Heart left ventricle (tissue), 13 donors: Measurements from ENCODE around the gene ZNF394.

Source experiments
- POLR2A ChIP-seq, 2 donors: fragments of 450-650 bp; IDR thresholded peaks; one replicate each; pipeline ENCODE4 v1.6.1; 2017; ENCODE audit warnings: antibody characterized with exemption in 2 of 2, mild to moderate bottlenecking in 2 of 2, moderate library complexity in 2 of 2
- TF ChIP-seq, protein P1 (sequence below), 12 donors: fragments of 200-600 bp; sonication (generic) in 4 of 12; IDR thresholded peaks; one replicate each; pipeline versions ENCODE4 v1.5.0 to v1.8.0; 2018 to 2022; ENCODE audit warnings: antibody characterized with exemption in 12 of 12, mild to moderate bottlenecking in 5 of 12
- donor health status: ischemic (EF 13 %, LVEDD 7.1; RV severe dilation, severe dysfunction).
- donor health status: DM: no; HTN: yes; CAD: no.
- donor health status: DM: no; HTN: no; CAD: no.
- donor health status: ischemic (EF 25% LVEDD 6.9; RV normal size, moderate dysfunction).
- donor health status: ischemic (EF 25% LVEDD 5.7; RV mildly dilated, moderate dysfunction).
- donor health status: ischemic (EF 35%, LVEDD 5.7; RV mildly dilated, moderate dysfunction).
- donor health status: nonischemic (EF 11% LVEDD 7.7; RV severe dilation, severe dysfunction).
- donor health status: DM: yes; HTN: yes; CAD: no.
- donor health status: PGD.
- donor health status: ischemic (EF 29% LVEDD 5.4; RV normal size, mild dysfunction).
- donor health status: nonischemic (EF 23%, LVEDD 6.1; RV moderate dilation, normal function).

DNA sequence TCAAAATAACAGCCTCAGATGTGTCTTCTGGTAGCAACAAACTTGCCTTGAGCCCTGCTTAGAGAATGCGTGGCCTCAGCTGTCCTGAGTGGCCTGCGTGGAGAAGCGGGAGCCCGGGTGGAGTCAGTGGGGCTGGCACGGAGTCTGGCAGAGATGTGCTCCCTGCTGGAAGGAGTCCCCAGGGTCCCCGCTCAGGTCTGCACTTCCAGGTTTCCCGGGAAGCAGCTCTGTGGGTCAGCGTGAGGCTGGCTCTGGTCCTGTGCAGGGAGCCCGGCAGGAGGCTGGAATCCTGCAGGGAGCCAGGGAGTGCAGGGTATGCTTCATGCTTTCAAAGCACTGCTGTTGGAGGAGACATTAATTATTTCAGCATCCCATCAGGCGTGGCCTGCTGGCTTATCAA, 51.2 kb downstream of the ZNF394 start:
- TF ChIP-seq, protein P1, sequence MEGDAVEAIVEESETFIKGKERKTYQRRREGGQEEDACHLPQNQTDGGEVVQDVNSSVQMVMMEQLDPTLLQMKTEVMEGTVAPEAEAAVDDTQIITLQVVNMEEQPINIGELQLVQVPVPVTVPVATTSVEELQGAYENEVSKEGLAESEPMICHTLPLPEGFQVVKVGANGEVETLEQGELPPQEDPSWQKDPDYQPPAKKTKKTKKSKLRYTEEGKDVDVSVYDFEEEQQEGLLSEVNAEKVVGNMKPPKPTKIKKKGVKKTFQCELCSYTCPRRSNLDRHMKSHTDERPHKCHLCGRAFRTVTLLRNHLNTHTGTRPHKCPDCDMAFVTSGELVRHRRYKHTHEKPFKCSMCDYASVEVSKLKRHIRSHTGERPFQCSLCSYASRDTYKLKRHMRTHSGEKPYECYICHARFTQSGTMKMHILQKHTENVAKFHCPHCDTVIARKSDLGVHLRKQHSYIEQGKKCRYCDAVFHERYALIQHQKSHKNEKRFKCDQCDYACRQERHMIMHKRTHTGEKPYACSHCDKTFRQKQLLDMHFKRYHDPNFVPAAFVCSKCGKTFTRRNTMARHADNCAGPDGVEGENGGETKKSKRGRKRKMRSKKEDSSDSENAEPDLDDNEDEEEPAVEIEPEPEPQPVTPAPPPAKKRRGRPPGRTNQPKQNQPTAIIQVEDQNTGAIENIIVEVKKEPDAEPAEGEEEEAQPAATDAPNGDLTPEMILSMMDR (IDR thresholded peaks at IDR 0.05), result no peak
- no peak for TF ChIP-seq POLR2A (IDR thresholded peaks at IDR 0.05)
